Measurements from ENCODE around the gene LGMN. TPM values are rescaled to one million over a fixed set of nuclear protein-coding genes. Genes with fewer than 3 reads are reported as not detected.
A peak's percentile ranks its signal among the peaks of the same experiment; 100 is the strongest.
"Not testable (repeated sequence)": the region's sequence is repeated elsewhere in the genome, so short reads cannot be mapped to it uniquely, and the experiment has no call there.

Gene LGMN
- total RNA-seq, 1 donor from 2014 or later: 52.6 TPM

- DNase-seq (ENCODE audit: low read depth in 2 of 2): no peak
Observed at GRCh38 chr14:92698393-92698792, 50.0 kb downstream of the LGMN start.

- no peak for DNase-seq (ENCODE audit: low read depth in 2 of 2)
Observed at GRCh38 chr14:92696366-92696765, 52.1 kb downstream of the LGMN start.

- no peak for DNase-seq (ENCODE audit: low read depth in 2 of 2)
Observed at GRCh38 chr14:92695562-92695961, 52.9 kb downstream of the LGMN start.

- no peak for DNase-seq (ENCODE audit: low read depth in 2 of 2)
Observed at GRCh38 chr14:92694807-92695206, 53.6 kb downstream of the LGMN start.

GRCh38 chr14:92693998-92694795, 54.2 kb downstream of the LGMN start:
- no peak for DNase-seq (ENCODE audit: low read depth in 2 of 2)

- DNase-seq (ENCODE audit: low read depth in 2 of 2): peak; percentile 48 to 57
Observed at GRCh38 chr14:92692822-92693226, 55.6 kb downstream of the LGMN start.

GRCh38 chr14:92690171-92691011, 58.0 kb downstream of the LGMN start:
- peak; percentile 16 to 68 for DNase-seq (ENCODE audit: low read depth in 2 of 2)

GRCh38 chr14:92688434-92689375, 59.7 kb downstream of the LGMN start:
- no peak for DNase-seq (ENCODE audit: low read depth in 2 of 2)

GRCh38 chr14:92687681-92688433, 60.6 kb downstream of the LGMN start:
- peak; percentile 18 to 37 for DNase-seq (ENCODE audit: low read depth in 2 of 2)

GRCh38 chr14:92686900-92687427, 61.5 kb downstream of the LGMN start:
- peak; percentile 15 to 58 for DNase-seq (ENCODE audit: low read depth in 2 of 2)

- DNase-seq (ENCODE audit: low read depth in 2 of 2): no peak
Observed at GRCh38 chr14:92686411-92686899, 62.0 kb downstream of the LGMN start.

- DNase-seq (ENCODE audit: low read depth in 2 of 2): no peak
Observed at GRCh38 chr14:92685784-92686355, 62.6 kb downstream of the LGMN start.

- no peak for DNase-seq (ENCODE audit: low read depth in 2 of 2)
Observed at GRCh38 chr14:92684801-92685560, 63.4 kb downstream of the LGMN start.

GRCh38 chr14:92683041-92683440, 65.4 kb downstream of the LGMN start:
- no peak for DNase-seq (ENCODE audit: low read depth in 2 of 2)

- peak; percentile 57 to 76 for DNase-seq (ENCODE audit: low read depth in 2 of 2)
Observed at GRCh38 chr14:92680781-92681650, 67.4 kb downstream of the LGMN start.

- DNase-seq (ENCODE audit: low read depth in 2 of 2): not testable (repeated sequence)
Observed at GRCh38 chr14:92680330-92680729, 68.1 kb downstream of the LGMN start.

GRCh38 chr14:92679246-92679645, 69.2 kb downstream of the LGMN start:
- no peak for DNase-seq (ENCODE audit: low read depth in 2 of 2)

- no peak for DNase-seq (ENCODE audit: low read depth in 2 of 2)
Observed at GRCh38 chr14:92678766-92679165, 69.7 kb downstream of the LGMN start.
